Measurements from ENCODE around the gene MARS1. TPM values are rescaled to one million over a fixed set of nuclear protein-coding genes. Genes with fewer than 3 reads are reported as not detected.

The MARS1 gene
- polyA plus RNA-seq, 1 donor: 83.8 TPM

DNA sequence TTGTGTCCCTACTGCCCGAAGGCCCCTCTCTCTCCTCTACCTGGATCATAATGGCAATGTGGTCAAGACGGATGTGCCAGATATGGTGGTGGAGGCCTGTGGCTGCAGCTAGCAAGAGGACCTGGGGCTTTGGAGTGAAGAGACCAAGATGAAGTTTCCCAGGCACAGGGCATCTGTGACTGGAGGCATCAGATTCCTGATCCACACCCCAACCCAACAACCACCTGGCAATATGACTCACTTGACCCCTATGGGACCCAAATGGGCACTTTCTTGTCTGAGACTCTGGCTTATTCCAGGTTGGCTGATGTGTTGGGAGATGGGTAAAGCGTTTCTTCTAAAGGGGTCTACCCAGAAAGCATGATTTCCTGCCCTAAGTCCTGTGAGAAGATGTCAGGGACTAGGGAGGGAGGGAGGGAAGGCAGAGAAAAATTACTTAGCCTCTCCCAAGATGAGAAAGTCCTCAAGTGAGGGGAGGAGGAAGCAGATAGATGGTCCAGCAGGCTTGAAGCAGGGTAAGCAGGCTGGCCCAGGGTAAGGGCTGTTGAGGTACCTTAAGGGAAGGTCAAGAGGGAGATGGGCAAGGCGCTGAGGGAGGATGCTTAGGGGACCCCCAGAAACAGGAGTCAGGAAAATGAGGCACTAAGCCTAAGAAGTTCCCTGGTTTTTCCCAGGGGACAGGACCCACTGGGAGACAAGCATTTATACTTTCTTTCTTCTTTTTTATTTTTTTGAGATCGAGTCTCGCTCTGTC, 31.0 kb upstream of the MARS1 start:
- no peak for DNase-seq (ENCODE audit: low read depth)

DNA sequence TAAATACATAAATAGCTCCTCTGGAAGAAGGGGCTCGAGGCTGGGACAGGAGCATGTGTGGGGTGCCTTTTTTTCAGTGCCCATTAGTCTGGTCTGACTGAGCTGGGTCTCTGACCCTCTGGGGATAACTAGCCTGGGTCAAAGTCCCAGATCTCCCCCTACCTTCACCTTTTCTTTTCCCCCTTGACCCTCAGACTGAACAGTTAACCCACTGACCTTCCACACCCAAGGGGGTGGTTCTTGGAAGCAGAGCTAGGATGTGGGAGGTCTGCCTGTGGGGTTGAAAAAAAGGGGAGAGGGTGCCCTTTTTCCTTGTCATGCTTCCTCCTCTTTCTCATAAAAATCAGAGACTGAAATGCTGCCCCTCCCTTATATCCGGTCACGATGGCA, 29.2 kb upstream of the MARS1 start:
- no peak for DNase-seq (ENCODE audit: low read depth)

DNA sequence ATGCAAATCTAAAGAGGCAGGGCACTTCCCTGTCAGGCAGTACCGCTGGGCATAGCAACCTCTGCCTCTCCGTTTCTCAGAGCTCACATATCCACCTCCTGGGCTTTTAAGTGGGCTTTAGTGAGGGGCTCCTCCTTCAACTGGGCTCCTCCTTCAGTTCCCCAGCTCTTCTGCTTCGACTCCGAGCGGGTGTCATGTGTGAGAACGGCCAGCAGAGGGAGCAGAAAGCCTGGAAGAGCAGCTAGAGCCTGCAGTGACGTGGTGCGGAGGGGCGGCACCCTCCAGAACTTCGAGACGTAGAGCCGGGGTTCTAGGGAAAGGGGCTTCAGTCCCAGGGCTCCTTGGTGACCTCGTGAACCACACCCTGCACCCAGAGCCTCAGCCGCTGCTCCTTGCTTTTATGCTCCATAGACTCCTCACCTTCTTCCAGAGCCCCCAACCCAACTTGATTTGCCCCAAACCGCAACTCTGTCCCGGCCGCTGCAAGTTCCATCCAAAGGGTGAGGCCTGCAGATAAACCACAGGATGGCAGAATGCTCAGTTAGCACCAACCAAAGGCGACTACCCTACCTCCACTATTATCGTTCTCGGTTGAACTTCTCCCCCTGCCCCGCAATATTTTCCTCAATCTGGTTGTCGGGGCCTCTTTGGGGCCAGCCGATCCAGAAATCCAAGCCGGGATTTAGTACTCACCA, 28.7 kb upstream of the MARS1 start:
- DNase-seq (ENCODE audit: low read depth): peak; percentile 90

DNA sequence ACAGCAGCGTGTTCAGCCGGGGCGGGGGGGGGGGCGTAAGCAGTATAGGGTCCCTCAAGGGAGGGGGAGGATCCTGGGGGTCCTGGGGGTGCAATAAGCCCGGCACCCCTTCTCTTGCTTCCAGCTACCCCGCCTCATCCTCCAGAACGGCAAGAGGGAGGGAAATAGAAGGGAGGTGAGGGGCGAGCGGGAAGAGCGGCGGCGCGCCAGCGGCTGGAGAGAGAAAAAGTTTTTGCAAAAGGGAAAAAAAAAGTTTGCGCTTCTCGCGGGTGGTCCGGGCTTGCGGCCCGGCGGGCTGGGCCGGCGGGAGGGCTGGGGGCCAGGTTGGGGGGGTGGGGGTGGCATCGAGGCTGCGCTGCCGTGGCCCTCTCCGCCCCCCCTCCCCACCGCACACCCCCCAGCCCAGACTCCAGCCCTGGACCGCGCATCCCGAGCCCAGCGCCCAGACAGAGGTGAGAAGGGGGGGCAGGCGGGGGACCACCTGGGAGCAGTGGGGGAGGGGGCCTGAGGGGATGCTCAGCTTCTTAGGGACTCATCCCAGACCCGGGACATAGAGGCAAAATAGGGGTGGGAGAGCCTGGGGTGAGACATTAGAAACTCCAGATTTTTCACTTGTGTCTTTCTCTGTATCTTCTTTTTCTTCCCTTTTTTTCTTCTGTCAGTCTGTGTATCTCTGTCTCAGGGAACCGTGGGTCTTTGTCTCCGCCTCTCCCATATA, 28.0 kb upstream of the MARS1 start, which contains the start of gene GLI1:
TSS of gene GLI1 (plus strand) at position 36 of the 718 bp plus-strand sequence. CDS start 3,907 bp downstream, outside the sequence.
- no peak for DNase-seq (ENCODE audit: low read depth)

DNA sequence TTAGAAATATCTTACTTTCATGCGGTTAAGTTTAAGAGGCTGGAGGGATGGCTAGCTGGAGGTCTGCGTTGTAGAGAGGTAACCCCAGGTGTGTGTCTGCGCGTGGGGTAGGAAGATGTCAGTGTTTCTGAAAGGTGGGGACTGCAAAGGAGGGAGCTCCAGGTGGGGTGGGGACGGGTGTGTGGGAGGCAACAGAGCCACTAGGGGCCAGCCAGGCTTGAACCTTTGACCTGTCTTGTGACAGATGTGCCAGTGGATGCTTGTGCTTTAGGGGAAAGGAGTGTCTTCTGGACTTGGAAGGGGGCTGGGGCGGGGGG, 27.4 kb upstream of the MARS1 start:
- DNase-seq (ENCODE audit: low read depth): no peak

- DNase-seq (ENCODE audit: low read depth): no peak
Measured at GRCh38 chr12:57460841-57461275, 27.0 kb upstream of the MARS1 start.

DNA sequence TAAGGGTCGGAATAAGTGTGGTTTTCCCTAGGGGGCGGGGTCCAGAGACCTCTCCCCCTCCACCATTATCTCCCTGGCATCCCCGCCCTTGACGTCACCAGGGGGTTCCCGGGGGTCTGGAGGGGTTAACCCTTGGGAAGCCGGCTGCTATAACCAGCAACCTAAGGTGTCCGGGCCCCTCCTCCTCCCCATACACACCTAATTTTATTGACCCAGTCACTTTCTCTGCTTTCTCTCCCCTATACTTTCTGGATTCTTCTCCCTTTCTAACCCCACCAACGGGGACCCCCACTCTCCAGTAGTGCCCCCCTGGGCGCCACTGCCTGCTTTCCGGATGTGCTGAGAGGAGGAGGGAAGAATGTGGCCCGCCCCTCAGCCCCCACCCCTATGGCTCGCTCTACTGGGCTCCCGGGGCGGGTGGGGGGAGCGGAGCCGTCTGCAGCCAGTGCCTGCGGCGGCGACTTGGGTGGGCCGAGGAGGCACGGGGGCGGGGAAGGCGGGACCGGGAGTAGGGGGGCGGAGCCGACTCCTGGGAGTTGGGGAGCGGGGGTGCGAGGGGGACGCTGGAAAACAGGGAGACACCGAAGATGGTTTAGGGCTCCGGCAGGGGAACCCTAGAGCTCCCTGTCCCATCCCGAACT, 26.5 kb upstream of the MARS1 start:
- DNase-seq (ENCODE audit: low read depth): no peak

DNA sequence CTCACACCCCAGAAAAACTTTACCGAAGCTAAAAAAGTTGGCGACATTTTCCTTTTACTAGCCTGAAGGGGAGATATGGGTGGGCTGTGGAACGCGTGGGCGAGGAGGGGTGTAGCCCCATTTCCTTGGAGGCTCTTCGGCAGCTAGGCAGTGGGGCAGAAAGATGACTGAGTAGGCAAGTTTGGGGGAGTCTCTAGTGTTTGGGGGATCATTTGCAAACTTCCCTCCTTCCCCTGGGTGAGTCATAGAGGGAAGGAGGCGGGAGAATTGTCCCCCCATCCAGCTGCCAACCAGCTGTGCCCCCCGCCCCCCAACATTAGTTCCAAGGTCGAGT, 26.0 kb upstream of the MARS1 start:
- DNase-seq (ENCODE audit: low read depth): no peak

GRCh38 chr12:57462251-57462911, 25.5 kb upstream of the MARS1 start:
- no peak for DNase-seq (ENCODE audit: low read depth)

- no peak for DNase-seq (ENCODE audit: low read depth)
Measured at GRCh38 chr12:57462912-57463253, 25.0 kb upstream of the MARS1 start.

GRCh38 chr12:57464569-57464968, 23.3 kb upstream of the MARS1 start:
- DNase-seq (ENCODE audit: low read depth): no peak

DNA sequence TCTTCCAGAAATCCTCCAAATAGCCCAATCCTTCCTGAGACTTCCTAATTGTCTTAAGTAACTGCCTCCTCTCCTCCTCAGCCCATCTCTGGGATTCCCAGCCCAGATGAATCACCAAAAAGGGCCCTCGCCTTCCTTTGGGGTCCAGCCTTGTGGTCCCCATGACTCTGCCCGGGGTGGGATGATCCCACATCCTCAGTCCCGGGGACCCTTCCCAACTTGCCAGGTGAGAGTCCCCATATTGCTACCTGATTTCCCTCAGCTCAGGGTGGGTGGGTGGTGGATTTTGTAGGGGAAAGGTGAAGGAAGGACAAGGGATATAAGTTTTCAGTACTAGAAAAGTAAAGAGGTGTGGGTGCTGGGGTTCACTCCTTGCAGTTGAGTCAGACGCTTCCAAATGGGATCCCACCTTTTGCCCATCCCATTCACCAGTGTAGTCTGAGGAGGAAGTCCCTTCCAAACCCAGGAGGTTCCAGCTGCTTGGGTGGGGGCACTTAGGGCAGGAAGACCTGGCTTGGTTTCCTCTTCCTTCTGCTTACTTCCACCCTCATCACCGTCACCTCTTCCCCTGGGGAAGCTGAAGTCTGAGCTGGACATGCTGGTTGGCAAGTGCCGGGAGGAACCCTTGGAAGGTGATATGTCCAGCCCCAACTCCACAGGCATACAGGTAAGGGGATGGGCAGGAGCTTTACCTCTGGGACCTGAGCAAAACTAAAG, 22.7 kb upstream of the MARS1 start:
- no peak for DNase-seq (ENCODE audit: low read depth)

DNA sequence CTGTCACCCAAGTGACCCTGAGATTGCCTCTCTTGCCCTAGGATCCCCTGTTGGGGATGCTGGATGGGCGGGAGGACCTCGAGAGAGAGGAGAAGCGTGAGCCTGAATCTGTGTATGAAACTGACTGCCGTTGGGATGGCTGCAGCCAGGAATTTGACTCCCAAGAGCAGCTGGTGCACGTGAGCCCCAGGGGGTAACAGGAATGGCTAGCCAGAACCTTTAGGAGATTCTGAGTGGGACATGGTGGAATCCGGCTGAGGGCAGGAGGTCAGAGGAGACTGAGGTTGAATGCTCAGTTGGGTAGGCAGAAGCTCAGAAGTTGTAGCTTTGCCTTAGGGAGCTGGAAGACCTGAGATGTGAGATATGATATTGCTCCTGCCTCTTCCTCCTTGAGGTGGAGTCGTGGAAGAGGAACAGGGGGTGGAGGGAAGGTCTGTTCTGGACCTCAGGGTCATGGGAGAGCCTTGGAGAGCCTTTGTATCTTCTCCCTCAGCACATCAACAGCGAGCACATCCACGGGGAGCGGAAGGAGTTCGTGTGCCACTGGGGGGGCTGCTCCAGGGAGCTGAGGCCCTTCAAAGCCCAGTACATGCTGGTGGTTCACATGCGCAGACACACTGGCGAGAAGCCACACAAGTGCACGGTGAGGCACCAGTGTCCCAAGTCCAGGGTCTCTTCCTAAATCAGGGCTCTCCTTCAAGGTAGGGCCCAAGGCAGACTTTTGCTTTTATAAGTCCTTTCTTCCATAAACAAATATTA, 21.9 kb upstream of the MARS1 start:
- DNase-seq (ENCODE audit: low read depth): no peak

DNA sequence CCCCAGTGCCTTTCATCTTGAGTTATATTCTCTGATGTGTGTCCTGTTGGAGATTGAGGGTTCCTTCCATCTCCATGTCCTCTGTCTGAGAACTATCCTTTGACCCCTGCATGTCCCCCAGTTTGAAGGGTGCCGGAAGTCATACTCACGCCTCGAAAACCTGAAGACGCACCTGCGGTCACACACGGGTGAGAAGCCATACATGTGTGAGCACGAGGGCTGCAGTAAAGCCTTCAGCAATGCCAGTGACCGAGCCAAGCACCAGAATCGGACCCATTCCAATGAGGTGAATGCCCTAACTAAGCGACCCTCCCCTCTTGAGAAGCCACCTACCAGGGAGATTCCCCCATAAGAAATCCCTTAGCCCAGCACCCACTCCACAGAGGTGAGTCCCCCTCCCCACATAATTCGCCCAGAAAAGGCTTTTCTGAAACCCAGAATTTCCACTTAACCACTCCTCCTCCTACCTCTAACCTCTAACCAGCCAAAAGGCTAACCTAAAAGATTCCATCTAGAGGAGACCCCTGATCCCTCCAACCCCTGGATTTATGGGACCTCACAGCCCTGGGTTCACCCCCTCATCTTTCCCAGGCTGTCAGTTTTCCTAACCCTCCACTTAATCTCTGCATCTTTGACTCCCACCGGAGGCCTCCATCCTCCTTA, 20.5 kb upstream of the MARS1 start:
- no peak for DNase-seq (ENCODE audit: low read depth)

GRCh38 chr12:57467915-57468314, 20.0 kb upstream of the MARS1 start:
- DNase-seq (ENCODE audit: low read depth): no peak

- DNase-seq (ENCODE audit: low read depth): no peak
Measured at GRCh38 chr12:57469296-57470164, 18.3 kb upstream of the MARS1 start.

GRCh38 chr12:57470286-57470969, 17.4 kb upstream of the MARS1 start:
- DNase-seq (ENCODE audit: low read depth): no peak

GRCh38 chr12:57470970-57471656, 16.8 kb upstream of the MARS1 start:
- DNase-seq (ENCODE audit: low read depth): no peak
